NOMO-1 treated with DMSO at 0.1 percent for 48 hours (cell line): Measurements from ENCODE around the gene NT5C3A.
"Not testable (repeated sequence)": the region's sequence is repeated elsewhere in the genome, so short reads cannot be mapped to it uniquely, and the experiment has no call there.

Experiments used
- DNase-seq: peaks from one replicate; lab custom pipeline; 2025; ENCODE audit not compliant: unreplicated experiment; lab: John Stamatoyannopoulos, UW

The NT5C3A gene

GRCh38 chr7:33062023-33062781 lies at the start of gene NT5C3A:
Gene NT5C3A, minus strand, starts transcription at chr7:33062776. Its CDS starts 71 bp downstream, at chr7:33062705.
- DNase-seq: no peak

- no peak for DNase-seq
Measured at GRCh38 chr7:33111614-33112013, 49.0 kb upstream of the NT5C3A start.

- no peak for DNase-seq
Measured at GRCh38 chr7:33109758-33110238, 47.2 kb upstream of the NT5C3A start.

GRCh38 chr7:33109005-33109757 lies 46.6 kb upstream of the NT5C3A start, which contains the start of gene RP9:
Gene RP9, minus strand, starts transcription at chr7:33109404. Its CDS starts 32 bp downstream, at chr7:33109372.
- peak; percentile 68 for DNase-seq

GRCh38 chr7:33108554-33109004 lies 46.0 kb upstream of the NT5C3A start:
- peak; percentile 16 for DNase-seq

GRCh38 chr7:33107136-33108066 lies 44.8 kb upstream of the NT5C3A start:
- DNase-seq: peak; percentile 40

GRCh38 chr7:33101906-33102305 lies 39.3 kb upstream of the NT5C3A start:
- DNase-seq: no peak

- no peak for DNase-seq
Measured at GRCh38 chr7:33100770-33101169, 38.2 kb upstream of the NT5C3A start.

GRCh38 chr7:33099154-33099940 lies 36.8 kb upstream of the NT5C3A start:
- no peak for DNase-seq

- not testable (repeated sequence) for DNase-seq
Measured at GRCh38 chr7:33094745-33095275, 32.2 kb upstream of the NT5C3A start.

GRCh38 chr7:33093266-33093665 lies 30.7 kb upstream of the NT5C3A start:
- DNase-seq: no peak

- no peak for DNase-seq
Measured at GRCh38 chr7:33091641-33092191, 29.1 kb upstream of the NT5C3A start.

GRCh38 chr7:33091111-33091531 lies 28.5 kb upstream of the NT5C3A start:
- no peak for DNase-seq

- DNase-seq: no peak
Measured at GRCh38 chr7:33089142-33089541, 26.6 kb upstream of the NT5C3A start.

- DNase-seq: no peak
Measured at GRCh38 chr7:33087858-33088257, 25.3 kb upstream of the NT5C3A start.

GRCh38 chr7:33087356-33087755 lies 24.8 kb upstream of the NT5C3A start:
- DNase-seq: no peak

GRCh38 chr7:33079763-33080690 lies 17.5 kb upstream of the NT5C3A start:
- no peak for DNase-seq

GRCh38 chr7:33079096-33079495 lies 16.5 kb upstream of the NT5C3A start:
- DNase-seq: no peak
